ENCODE results near the gene ELF2. TPM values are rescaled to one million over a fixed set of nuclear protein-coding genes. Genes with fewer than 3 reads are reported as not detected.
A peak's percentile ranks its signal among the peaks of the same experiment; 100 is the strongest.

Gene ELF2
- total RNA-seq, 1 donor, result 45.8 TPM

DNA sequence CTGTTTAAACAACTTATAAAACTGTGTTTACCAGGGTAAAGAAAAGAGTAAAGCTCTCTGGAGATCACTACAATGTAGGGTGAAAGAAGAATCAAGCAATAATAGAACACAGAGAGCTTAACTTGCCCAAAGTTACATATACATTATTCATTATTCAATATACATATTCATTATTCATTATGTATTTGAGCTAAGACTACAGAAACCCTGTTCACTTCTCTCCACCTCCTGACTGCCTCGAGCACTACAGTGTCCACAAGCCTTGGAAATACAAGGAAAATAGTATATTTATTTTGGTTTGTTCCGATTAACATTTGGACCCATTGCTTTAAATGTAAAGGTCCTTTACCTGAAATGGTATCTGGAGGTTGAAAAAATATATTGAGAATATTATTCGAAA lies 35.9 kb upstream of the ELF2 start:
- DNase-seq (ENCODE audit: low read depth), result no peak
- H3K4me3 ChIP-seq (ENCODE audit: low read depth, low read length), result no peak overlapping the region
- TF ChIP-seq, protein P1, sequence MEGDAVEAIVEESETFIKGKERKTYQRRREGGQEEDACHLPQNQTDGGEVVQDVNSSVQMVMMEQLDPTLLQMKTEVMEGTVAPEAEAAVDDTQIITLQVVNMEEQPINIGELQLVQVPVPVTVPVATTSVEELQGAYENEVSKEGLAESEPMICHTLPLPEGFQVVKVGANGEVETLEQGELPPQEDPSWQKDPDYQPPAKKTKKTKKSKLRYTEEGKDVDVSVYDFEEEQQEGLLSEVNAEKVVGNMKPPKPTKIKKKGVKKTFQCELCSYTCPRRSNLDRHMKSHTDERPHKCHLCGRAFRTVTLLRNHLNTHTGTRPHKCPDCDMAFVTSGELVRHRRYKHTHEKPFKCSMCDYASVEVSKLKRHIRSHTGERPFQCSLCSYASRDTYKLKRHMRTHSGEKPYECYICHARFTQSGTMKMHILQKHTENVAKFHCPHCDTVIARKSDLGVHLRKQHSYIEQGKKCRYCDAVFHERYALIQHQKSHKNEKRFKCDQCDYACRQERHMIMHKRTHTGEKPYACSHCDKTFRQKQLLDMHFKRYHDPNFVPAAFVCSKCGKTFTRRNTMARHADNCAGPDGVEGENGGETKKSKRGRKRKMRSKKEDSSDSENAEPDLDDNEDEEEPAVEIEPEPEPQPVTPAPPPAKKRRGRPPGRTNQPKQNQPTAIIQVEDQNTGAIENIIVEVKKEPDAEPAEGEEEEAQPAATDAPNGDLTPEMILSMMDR (IDR thresholded peaks at IDR 0.05; ENCODE audit: insufficient read depth, low read depth, low read length), result no peak

DNA sequence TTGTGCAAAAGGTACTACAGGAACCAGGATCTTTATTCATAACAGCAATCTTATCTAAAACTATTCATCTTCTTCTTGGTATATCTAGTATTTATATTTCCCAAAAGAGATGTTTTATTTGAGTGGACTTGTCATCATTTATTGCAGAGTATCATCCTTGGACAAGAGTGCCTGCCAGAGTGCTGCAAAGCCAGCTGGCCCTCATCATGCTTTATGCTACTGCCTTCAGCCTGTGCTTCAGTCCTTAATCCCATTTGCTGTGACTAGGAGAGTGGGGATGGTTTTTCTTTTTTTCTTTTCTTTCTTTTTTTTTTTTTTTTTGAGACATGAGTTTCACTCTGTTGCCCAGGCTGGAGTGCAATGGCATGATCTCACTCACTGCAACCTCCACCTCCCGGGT lies 33.5 kb upstream of the ELF2 start:
- no peak overlapping the region for H3K4me3 ChIP-seq (ENCODE audit: low read depth, low read length)
- peak; percentile 65 for DNase-seq (ENCODE audit: low read depth)
- TF ChIP-seq, protein P1 (IDR thresholded peaks at IDR 0.05; ENCODE audit: insufficient read depth, low read depth, low read length), result no peak

DNA sequence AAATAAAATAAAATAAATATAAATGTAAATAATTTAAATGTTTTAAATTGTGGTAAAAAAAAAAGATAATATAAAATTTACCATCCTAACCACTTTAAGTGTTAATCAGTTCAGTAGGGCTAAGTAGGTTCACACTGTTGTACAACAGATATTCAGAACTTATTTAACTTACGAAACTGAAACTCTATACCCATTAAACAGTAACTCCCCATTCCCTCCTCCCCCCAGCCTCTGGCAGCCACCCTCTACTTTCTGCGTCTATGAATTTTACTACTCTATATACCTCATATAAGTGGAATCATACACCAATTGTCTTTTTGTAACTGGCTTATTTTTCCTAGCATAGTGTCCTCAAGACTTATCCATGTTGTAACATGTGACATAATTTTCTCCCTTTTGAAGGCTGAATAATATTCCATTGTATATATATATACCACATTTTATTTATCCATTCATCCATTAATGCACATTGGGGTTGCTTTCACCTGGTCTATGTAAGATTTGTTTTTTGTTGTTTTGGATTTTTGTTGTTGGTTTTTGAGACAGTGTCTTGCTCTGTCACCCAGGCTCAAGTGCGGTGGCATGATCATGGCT lies 32.5 kb upstream of the ELF2 start:
- no peak overlapping the region for H3K4me3 ChIP-seq (ENCODE audit: low read depth, low read length)
- TF ChIP-seq, protein P1 (IDR thresholded peaks at IDR 0.05; ENCODE audit: insufficient read depth, low read depth, low read length), result no peak
- no peak for DNase-seq (ENCODE audit: low read depth)

DNA sequence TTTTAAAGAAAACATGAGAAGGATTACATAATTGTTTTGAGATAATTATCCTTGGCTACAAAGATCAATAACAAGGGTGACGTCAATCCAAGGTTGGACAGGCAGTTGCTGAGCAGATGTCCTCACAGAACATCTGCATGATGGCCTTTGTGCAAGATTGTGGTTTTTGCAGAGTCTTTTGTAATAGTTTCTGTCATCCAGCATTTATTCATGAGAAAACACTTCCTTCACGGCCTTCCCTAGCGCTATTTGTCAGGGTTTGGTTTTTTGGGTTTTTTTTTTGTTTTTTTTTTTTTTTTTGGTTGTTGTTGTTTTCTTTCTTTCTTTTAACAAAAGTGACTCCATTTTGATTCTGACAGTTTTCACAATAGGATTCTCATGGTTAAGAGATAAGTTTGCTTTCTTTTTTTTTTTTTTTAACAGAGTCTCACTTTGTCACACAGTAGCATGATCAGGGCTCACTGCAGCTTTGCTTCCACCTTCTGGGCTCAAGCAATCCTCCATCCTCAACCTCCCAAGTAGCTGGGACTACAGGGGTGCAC lies 31.5 kb upstream of the ELF2 start:
- TF ChIP-seq, protein P1 (IDR thresholded peaks at IDR 0.05; ENCODE audit: insufficient read depth, low read depth, low read length), result no peak
- DNase-seq (ENCODE audit: low read depth), result peak; percentile 96
- no peak overlapping the region for H3K4me3 ChIP-seq (ENCODE audit: low read depth, low read length)

DNA sequence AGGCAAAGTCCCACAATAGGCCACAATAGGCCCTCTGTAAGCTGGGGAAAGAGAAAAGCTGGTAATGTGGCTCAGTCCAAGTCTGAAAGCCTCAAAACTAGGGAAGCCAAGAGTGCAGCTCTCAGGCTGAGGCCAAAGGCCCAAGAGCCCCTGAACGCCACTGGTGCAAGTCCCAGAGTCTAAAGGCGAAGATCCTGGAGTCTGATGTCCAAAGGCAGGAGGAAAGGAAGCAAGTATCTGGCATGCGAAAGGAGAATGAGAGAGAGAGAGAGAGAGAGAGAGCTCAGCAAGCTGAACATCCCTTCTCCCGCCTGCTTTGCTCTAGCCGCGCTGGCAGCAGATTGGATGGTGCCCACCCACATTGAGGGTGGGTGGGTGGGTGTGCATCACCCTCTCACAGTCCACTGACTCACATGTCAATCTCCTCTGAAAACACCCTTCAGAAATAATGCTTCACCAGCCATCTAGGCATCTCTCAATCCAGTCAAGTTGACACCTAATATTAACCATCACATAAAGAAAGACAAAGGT lies 30.9 kb upstream of the ELF2 start:
- no peak overlapping the region for H3K4me3 ChIP-seq (ENCODE audit: low read depth, low read length)
- TF ChIP-seq, protein P1 (IDR thresholded peaks at IDR 0.05; ENCODE audit: insufficient read depth, low read depth, low read length), result no peak
- peak; percentile 19 for DNase-seq (ENCODE audit: low read depth)

DNA sequence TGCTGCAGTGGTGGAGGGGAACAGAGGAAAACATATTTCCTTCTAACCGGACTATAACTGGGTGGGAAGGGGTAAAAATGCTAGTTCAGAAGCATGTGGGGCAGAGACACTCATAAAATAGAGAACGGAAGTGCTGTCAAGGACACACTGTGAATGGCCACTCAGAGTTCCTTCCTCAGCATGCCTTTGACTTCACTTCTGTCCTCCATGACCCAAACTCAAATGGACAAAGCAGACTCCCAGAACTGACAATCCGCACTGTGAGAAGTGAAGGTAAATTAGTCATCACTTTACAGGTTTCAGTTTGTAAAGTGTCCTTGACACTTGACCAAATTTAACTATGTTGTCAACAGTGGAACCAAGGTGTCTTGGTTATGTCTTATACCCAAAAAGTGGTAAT lies 30.2 kb upstream of the ELF2 start:
- no peak overlapping the region for H3K4me3 ChIP-seq (ENCODE audit: low read depth, low read length)
- no peak for DNase-seq (ENCODE audit: low read depth)
- TF ChIP-seq, protein P1 (IDR thresholded peaks at IDR 0.05; ENCODE audit: insufficient read depth, low read depth, low read length), result no peak
